A549 (cell line): ENCODE results near the gene ARHGAP40.

Source experiments
- BHLHE40 ChIP-seq: IDR thresholded peaks from 2 replicates; pipeline ENCODE4 v1.6.1; 2012; ENCODE audit warnings: low read depth, low read length, inconsistent platforms
- EP300 ChIP-seq, 2 experiments: fragments of >200 bp; sonication (Bioruptor Twin); formaldehyde crosslinking; IDR thresholded peaks; 2 replicates in 1 of 2; 3 replicates in 1 of 2; pipeline ENCODE4 v1.6.1; 2016 to 2017
- KDM1A ChIP-seq: fragments of 200-600 bp; sonication (generic); IDR thresholded peaks from 2 replicates; pipeline ENCODE4 v1.6.1; 2016; ENCODE audit warnings: low read depth, mild to moderate bottlenecking
- PBX3 ChIP-seq: IDR thresholded peaks from 2 replicates; pipeline ENCODE4 v1.6.1; 2012
- POLR2A ChIP-seq: IDR thresholded peaks from 2 replicates; pipeline ENCODE4 v1.6.1; 2012; ENCODE audit warnings: mild to moderate bottlenecking, low read length
- ZFP36 ChIP-seq: fragments of 450-650 bp; IDR thresholded peaks from 2 replicates; pipeline ENCODE4 v1.6.1; 2014; ENCODE audit warnings: borderline replicate concordance; ENCODE audit not compliant: partially characterized antibody
- TF ChIP-seq, protein P1 (sequence below): fragments of >200 bp; sonication (Bioruptor Twin); formaldehyde crosslinking; IDR thresholded peaks from 3 replicates; pipeline ENCODE4 v1.5.1; 2016

GRCh38 chr20:38651154-38651553 lies 49.5 kb downstream of the ARHGAP40 start:
- TF ChIP-seq, protein P1, sequence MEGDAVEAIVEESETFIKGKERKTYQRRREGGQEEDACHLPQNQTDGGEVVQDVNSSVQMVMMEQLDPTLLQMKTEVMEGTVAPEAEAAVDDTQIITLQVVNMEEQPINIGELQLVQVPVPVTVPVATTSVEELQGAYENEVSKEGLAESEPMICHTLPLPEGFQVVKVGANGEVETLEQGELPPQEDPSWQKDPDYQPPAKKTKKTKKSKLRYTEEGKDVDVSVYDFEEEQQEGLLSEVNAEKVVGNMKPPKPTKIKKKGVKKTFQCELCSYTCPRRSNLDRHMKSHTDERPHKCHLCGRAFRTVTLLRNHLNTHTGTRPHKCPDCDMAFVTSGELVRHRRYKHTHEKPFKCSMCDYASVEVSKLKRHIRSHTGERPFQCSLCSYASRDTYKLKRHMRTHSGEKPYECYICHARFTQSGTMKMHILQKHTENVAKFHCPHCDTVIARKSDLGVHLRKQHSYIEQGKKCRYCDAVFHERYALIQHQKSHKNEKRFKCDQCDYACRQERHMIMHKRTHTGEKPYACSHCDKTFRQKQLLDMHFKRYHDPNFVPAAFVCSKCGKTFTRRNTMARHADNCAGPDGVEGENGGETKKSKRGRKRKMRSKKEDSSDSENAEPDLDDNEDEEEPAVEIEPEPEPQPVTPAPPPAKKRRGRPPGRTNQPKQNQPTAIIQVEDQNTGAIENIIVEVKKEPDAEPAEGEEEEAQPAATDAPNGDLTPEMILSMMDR = no peak
- TF ChIP-seq ZFP36 (no peak), BHLHE40 (no peak), POLR2A (no peak), EP300 (IDR thresholded peaks at IDR 0.05) (no peak), PBX3 (no peak), KDM1A (no peak)
